Fibroblast of villous mesenchyme (primary cell): ENCODE data around the gene MSI2. TPM values are rescaled to one million over a fixed set of nuclear protein-coding genes. Genes with fewer than 3 reads are reported as not detected.

Source experiments
- DNase-seq: peaks from one replicate; pipeline ENCODE4 v3.0.0-alpha.2; 2010; ENCODE audit warnings: low read depth
- H3K4me3 ChIP-seq: 2 replicates; pipeline ENCODE4 v1.5.1; 2011; ENCODE audit warnings: low read depth, mild to moderate bottlenecking, low read length
- total RNA-seq: library from RNA; depleted of rRNA; stranded (reverse); fragments of >200 nt; gene quantifications from 2 replicates; pipeline ENCODE4 v1.2.3, GENCODE V29; 2012
- TF ChIP-seq, protein P1 (sequence below): IDR thresholded peaks from 2 replicates; pipeline ENCODE4 v1.5.1; 2012; ENCODE audit warnings: low read depth, mild to moderate bottlenecking, low read length; ENCODE audit not compliant: insufficient read depth

MSI2 gene
- total RNA-seq, 1 donor, result 50.1 TPM

DNA sequence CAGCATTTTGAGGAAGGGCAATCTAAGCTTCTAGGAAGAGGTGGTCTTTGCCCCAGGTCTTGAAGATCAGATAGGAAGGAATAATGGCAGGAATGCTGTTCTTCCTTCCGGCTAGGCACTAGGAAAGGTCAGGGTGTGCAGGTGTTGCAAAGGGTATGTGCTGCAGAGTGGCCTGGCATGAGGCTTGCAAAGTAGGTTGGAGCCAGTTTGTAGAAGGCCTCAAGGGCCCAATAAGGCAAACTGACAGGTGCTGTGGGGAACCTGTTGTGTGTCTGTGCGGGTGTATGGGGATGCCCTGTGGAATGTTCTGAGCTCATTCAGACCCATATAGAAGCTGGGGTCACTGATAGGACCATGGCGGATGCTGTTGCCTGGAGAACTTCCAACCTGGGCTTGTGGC is 12.7 kb downstream of the MSI2 start:
- DNase-seq, result no peak
- TF ChIP-seq, protein P1, sequence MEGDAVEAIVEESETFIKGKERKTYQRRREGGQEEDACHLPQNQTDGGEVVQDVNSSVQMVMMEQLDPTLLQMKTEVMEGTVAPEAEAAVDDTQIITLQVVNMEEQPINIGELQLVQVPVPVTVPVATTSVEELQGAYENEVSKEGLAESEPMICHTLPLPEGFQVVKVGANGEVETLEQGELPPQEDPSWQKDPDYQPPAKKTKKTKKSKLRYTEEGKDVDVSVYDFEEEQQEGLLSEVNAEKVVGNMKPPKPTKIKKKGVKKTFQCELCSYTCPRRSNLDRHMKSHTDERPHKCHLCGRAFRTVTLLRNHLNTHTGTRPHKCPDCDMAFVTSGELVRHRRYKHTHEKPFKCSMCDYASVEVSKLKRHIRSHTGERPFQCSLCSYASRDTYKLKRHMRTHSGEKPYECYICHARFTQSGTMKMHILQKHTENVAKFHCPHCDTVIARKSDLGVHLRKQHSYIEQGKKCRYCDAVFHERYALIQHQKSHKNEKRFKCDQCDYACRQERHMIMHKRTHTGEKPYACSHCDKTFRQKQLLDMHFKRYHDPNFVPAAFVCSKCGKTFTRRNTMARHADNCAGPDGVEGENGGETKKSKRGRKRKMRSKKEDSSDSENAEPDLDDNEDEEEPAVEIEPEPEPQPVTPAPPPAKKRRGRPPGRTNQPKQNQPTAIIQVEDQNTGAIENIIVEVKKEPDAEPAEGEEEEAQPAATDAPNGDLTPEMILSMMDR, result no peak
- H3K4me3 ChIP-seq, result no peak overlapping the region

DNA sequence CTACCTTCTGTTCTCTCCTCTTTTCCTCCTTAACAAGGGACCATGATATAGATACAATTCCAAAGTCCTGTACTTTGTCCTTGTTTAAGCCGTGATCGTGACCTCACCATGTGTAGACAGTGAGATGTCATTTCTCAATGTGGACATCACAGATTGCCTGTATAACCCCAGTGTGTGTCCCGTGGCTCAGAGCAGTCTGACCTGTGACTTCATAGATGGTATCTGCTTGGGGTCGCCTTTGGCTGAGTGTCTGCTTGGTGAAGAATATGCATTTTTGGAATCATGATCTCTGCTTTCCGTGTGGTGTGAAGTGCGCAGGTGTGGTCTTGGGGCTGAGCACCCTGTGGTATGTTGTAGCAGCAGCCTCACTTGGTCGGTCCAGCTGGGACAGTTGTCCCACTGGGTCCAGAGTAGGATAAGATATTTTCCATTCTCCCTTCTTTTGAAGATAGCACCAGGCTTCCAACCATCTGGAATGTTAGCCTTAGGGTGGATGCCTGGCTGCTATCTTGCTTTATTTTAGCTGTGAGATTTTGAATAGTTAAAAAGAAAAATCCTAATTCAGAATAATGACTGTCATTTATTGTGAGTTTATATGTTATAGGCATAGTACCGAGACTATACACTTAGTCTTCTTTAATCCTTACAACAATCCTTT is 13.4 kb downstream of the MSI2 start:
- no peak overlapping the region for H3K4me3 ChIP-seq
- TF ChIP-seq, protein P1, result no peak
- DNase-seq, result no peak

DNA sequence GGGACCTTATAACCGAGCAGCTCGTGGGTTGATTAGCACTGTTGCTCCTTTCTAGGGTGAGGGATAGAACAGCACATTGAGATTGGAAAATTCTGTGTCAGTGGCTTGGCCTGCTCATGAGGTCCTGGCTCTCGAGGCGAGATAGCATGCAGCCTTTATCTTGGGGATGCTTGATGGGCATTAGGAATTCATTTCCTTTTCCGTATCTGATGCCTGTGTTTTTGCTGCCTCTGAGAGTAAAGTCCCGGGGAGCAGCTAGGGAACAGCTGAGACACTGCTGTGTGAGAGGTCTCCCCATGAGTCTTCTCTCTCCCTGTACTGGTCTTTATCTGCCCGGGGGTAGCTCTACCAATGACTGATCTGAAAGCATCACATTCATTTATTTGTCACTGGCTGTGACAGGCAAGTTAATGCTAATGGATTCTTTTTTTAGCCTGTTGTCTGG is 14.5 kb downstream of the MSI2 start:
- TF ChIP-seq, protein P1, result no peak
- DNase-seq, result no peak
- no peak overlapping the region for H3K4me3 ChIP-seq

DNA sequence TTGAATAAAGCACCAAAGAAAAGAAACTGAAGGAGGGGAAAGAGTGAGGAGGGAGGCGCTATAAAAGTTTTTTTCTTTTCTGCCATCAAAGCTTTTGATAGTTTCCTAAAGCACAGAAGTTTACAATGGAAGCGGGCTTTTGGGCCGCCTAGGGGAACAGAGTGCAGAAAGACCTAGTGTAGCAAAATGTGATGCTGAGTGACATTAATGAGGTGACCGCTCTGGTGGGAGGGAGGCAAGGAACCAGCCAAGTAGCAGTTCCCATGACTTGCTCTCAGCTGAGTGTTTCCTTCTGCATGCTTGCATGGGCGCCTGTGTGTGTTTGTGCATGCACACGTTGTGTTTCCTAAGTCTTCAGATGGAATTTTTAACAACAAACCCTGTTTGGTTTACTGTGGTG is 15.5 kb downstream of the MSI2 start:
- DNase-seq, result no peak
- TF ChIP-seq, protein P1, result no peak
- H3K4me3 ChIP-seq, result no peak overlapping the region

DNA sequence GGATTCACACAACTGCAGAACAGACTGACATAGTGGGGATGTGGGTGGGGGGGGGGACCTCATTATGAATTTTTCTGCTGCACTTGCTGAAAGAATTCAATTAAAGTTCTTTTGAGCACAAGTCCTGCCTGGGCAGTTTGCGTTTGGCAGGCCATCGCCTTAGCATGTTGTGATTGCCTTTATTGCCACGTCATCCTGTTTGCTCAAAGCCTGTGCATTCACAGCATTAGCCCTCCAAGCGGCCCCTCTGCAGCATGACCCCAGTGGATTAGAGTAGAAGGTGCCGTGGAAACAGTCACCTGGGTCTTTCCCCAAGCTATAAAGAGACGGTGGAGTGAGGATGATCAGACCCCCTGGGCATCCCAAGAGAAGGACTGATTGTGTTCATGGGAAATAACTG is 17.2 kb downstream of the MSI2 start:
- H3K4me3 ChIP-seq, result no peak overlapping the region
- TF ChIP-seq, protein P1, result no peak
- no peak for DNase-seq

DNA sequence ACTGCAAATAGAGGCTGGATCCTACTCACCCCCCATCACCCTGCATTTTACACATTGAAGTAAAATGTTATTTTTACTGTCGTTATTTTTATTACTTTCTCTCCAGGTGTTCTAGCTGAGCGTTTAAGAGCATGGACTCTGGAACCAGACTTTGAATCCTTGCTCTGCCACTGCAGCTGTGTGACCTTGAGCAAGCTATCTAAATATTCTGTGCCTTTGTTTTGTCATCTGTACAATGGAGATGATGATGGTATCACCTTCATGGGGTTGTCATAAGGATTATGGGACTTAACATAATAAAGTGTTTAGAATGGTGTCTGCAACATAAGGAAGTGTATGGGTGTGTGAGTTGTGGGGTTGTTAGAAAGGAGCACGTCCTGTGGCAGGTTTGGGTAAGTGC is 17.8 kb downstream of the MSI2 start:
- DNase-seq, result no peak
- no peak overlapping the region for H3K4me3 ChIP-seq
- TF ChIP-seq, protein P1, result no peak
